Fibroblast of skin of scalp (primary cell): ENCODE measurements around the gene RCAN2.

Experiments
- DNase-seq: peaks from one replicate; pipeline ENCODE4 v3.0.0-alpha.2; 2013

The RCAN2 gene

DNA sequence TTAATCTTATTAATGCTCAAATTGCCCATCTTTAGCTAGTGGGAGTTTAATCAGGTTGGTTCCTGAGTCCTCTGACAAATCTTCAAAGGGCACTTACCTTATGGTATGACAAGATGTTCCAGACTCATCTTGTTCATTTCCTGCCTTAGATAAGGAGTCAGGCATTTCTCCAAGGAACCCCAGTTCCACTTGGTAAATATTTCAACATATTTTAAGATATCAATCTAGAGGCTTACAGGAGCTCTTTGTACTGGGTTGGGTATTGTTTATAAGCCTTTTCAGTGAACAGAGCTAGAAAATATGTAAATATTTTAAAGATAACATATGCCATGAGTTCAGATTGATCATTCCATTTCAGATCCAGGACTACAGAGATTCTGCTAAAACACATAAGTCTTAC lies 159.8 kb downstream of the RCAN2 start:
- DNase-seq, result no peak

DNA sequence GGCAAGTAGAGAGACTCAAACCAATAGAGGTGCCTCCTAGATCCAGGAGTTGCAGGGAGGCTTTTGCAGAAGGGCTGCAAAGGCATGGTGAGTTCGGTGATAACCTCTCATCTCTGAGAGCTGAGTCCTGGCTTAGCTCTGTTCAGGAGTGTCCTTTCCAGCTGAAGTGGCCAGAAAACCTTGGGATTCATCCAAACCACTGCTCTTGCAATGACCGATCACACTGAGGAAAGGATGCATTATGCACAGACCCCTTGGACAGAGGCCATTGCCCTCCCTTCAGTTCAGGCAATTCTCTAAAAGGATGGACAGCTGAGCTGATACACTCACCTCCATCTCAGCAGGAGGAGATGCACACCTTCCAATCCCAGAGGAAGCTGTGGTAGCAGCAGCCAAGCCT lies 161.7 kb downstream of the RCAN2 start:
- no peak for DNase-seq

DNA sequence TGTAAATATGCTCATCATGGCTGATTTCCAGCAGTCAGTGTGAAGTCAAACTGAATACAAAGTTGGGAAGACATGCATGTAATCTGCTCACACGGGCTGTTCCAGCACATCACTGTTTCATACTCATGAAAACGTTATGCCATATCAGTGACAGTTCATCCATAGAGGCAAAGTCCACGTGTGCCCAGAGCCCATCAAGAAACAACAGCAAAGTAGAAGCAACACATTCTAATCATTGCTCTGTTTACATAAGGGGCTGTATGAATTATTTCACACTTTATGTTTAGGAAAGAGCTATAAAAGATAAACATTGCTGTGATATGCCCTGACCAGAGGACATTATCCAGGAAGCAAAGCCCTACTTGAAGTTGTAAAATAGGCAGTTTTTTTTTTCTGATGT lies 163.5 kb downstream of the RCAN2 start:
- DNase-seq, result no peak

DNA sequence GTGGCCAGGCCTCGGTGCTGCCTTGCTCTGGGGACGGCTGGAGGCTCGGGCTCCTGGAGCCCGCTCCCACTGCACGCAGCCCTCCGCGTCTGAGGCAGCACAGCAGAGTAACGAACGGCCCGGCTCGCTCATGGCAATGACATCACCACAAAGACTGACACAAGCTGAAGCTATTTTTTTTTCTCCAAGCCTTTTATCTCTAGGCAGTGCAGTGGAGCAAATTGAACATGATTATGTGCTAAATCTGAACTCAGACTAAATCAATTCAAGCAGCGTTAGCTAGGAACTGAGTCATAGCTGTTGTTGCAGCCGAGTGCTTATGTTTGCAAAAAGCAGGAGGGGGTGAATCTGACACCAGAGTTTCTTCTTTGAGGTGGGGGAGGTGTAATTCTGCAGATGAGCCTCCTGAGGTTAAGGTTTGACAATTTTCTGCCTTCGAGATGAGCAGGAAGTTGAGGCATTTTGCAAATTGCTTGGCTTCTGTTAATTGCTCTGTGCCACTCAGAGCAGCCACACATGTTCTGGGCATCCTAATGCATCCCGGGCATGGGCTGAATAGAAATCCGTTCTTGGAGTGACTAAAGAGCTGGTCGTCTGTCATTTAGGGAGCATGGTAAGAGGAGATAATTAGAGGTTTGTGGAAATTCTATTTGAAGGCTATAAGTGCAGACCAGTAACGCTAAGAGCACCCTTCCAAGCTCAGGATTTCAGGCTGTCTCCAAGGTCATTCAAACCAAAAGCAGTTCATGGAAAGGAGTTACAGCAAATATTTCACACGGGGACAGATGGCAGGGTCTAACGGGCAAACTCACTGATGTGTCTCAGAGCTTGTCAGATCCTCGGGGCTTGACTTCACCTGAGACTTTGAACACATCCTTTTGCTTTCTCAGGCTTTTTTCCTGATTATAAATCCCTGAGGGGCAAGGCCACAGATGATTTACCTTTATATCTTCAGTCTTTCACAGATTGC lies 165.4 kb downstream of the RCAN2 start:
- DNase-seq, result peak; percentile 54

DNA sequence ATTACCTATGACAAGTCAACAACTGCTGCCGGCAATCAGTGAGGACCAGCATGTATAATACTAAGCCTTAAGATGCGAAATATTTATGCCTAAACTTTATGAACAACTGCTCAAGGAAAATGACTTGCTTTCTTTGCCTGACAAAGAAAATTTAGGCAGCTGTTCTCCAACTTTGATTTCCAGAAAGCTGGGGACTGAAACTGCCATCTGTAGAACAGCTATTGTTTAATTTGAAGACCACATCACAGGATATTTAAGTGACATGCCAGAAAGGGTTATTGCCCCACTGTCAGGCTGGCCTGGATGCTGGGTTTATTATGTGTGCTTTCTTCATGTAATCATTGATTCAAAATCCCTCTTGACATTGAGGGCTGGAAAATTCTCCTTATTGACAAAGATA lies 166.5 kb downstream of the RCAN2 start:
- no peak for DNase-seq

DNA sequence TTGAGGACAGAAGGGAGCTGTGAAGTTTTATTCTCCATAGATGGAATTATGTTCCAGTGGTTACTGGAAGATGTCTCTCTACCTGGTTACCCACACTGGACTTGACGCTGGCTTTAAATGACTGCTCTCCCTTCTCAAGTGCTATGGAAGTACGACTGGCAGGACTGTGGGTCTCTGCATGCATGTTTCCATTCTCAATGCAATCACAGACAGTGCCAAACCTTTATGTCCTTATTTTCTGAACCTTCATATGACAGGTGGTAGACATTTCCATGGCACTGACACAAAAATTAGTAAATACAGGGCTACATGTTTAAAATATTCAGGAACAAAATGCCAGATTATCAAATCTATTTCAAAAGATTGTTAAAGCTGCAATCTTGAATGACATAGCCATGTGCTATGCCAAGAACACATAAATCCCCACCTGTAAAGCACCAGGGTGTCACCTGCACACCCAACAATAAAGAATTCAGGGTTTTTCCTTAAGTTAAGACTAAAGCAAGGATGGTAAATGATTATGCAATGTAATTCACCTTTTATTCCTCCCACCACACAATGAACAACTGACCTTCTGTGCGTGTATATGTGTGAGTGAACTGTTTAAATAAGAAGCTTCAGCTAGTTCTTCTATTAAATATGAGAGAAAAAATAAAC lies 167.2 kb downstream of the RCAN2 start:
- DNase-seq, result no peak

DNA sequence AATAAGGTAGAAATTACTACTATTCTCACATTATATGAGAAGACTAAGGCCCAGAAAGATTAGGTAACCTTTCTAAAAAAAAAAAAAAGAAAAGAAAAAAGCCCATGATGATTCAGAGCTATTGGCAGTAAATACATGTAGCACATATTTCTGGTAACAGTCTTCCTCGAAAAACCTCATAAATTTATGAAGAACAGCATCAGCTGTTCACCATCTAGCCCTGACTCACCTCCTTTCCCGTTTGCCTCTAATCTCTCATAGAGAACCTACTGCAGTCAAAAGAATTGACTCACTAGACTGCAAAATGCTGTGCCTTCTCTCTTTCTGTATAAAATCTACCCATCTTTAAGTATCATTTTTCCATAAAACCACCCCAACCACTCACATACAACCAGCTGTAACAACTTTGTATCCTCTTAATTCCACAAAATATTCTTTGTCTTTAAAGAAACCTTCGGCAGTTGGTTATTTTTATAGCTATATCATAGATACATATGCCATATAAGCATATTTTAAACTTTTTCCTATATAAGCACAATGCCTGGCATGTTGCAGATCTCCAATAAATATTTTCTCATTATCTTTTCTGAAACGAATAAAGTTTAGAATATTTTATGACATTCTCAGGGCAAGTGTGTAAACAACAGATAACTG lies 167.8 kb downstream of the RCAN2 start:
- DNase-seq, result peak; percentile 81

DNA sequence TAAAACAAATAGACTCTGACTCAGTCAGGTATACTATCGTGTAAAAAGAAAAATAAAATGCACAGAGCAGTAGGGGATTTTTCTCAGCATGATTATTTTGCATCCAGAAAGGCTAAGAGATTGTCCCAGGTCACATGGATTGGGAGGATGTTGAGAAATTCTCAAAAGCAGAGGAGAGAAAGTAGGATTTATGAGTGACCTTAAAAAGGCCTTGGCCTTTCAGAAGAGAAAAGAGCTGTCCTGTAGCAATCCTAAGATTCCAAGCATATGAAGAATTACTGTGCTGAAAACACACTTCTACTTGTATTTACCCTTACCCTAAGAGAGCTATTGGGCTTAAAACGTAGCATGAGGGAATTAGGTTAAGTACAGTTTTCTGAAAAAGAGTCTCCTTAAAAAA lies 170.7 kb downstream of the RCAN2 start:
- DNase-seq, result no peak

DNA sequence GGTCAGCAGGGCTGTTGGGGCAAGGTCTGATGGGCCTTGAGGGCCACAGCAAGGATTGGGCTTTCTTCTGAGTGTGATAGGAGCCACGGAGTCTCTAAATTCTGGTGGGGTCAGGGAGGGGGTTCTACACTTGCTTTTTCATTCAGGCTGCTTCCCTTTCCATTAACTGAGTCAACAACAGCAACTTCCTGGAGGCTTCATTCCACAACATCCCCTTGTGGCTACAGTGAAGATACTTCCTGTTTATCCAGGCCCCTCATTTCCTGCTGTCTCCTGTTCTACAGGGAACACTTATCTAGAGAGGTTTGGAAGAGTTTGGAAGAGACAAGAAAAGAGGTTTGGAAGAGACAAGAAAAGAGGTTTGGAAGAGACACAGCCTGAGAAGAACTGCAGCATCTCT lies 175.7 kb downstream of the RCAN2 start:
- DNase-seq, result no peak

DNA sequence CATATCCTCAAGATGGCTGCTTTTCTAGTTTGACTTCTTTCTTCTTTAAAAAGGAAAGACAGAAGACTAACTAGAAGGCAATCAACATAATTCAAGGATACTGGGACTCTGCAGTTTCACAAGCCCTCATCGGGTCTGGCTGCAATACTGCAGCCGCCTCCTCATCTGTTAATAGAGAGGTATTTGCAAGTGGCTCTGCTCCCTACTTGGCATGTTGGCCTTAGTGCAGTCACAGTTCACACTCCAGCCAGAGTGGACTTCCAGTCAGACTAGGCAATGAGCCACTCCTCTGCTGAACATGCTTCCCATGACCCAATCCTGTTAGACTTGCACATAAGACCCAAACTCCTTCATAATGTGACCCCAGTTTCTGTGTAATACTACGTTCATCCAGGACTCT lies 178.6 kb downstream of the RCAN2 start:
- DNase-seq, result no peak

DNA sequence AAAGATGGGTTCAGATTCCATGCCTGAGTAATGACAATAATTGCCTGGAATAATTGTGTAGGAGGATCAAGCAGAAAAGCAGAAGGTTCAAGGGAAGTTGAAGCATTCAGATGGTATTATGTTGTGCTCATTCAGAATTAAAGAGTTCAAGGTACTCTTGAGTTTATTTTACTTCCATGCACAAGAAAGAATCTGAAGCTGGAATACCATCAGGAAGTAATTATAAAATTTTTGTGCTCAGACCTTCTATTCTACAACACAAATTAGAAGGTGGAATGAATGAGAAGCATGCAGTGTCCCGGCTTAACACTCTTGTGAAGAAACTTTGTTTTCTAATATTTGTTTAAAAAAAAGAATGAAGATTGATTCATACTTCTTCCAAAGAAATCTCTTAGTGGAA lies 181.1 kb downstream of the RCAN2 start:
- no peak for DNase-seq

DNA sequence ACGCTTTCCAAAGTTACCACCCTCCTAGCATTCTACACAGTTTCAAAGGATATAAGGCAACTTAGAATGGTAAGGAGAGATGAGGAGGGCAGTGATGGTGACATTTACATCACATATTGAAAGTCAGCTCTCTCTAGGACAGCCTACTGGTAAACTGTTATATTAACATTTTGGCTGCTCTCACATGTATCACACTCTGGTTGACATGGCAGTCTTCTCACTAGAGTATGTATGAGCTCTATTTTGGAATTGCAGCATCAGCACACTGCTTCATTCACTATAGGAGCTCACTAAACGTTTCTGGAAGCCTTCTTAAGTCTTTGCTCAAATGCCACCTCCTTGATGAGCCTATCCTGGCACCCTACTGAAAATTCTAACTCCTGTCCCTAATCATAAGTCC lies 184.8 kb downstream of the RCAN2 start:
- no peak for DNase-seq

DNA sequence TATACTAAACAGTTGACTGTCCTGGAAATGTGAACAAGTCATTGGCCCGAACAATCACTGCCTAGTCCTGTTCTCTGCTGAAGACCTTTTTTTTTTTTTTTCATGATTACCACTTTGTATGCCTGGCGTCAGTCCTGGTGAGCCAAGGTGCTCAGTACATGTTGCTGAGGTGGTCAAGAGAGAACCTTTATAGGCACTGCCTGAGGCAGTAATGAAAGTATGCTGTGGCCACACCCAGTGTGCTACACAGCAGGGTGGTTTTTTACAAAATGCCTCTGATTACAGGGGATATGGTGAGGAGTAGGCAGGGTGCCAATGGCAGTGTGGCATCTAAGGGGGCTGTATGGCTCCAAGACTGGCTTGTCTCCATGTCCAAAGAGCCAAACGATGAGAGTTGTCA lies 185.4 kb downstream of the RCAN2 start:
- no peak for DNase-seq

DNA sequence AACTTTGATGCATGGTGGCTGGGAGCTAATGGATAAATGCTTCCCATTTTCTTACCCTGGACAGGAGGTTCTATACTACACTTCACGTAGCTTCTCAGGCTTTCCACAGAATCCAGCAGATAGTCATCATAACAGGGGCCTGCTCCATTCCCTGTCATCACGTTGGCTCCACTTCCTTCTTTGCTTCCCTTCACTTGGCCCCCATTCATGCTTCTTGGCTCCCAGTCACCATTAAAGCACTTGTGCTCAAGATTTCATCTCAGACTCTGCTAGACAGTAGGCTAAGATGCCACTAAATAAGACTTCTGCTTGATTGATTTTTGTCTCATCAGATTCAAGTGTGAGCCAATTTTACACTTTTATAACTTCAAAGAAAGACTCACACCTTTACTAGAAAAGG lies 186.0 kb downstream of the RCAN2 start:
- DNase-seq, result no peak

DNA sequence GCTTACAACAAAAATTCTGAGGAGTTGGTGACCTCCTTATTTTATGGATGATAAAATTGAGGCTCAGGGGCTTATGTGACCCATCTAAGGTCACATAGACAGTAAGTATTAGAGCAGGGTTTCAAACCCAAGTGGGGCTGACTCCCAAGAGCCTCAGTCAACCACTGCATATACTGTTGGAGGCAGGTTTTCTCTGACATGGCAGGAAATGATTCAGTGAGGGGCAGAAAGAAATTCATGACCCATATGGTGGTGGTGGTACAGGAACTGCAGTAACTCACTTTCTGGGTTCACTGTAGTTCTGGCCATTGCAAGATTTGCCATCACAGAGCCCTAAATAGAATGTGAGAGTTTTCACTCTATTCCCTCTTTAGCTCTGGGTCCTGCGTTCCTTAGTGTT lies 188.4 kb downstream of the RCAN2 start:
- no peak for DNase-seq

DNA sequence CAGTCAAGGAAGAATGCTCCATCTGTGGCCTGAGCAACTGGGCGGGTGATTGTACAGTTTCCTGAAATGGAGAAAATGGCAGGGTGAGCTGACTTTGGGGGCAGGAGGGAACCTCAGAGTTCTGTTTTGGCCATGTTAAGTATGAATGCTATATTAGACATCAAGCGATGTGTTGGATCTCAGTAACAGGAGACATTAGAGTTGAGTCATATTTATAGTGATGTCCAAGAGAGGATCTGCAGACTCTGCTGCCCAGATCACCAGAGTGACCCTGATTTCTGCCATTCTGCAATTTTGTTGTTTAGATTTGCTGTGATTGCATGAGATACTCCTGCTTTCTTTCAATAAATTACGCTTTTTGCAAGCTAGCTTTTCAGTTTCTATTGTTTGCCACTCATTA lies 189.1 kb downstream of the RCAN2 start:
- no peak for DNase-seq

DNA sequence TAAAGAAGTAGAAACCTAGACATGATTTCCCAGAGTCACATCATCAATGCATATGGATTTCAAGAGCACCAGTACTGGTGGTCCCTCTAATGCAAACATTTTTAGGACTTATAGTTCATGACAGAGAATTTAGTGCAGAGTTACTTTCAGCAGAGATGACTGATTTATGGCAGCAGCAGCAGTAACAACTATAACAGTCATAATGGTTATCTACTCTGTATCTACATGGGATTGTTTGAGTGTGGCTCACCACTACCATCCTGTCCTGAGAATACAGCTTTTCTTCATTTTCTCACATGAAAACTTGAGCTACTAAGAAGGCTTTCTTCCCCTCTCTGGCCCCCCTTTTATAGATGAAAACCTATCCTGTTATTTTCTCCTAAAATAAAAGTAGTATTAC lies 192.0 kb downstream of the RCAN2 start:
- no peak for DNase-seq

DNA sequence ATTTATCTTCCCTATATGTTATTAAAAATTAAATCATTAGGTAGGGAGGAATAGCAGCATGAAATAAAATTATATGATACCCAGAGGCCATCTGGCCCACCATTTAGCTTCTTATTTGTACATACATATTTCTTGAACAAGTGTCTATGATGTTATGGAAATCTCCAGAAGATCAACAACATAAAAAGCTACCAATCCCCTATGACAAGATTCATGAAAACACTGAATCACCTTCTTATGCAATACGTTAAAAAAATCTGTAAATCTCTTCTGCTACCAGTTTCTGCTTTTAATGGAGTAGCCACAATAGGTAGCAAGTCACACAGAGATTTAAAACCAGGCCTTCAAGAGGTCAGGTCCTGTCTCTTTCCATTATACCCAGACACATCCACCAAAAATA lies 194.7 kb downstream of the RCAN2 start:
- DNase-seq, result no peak

DNA sequence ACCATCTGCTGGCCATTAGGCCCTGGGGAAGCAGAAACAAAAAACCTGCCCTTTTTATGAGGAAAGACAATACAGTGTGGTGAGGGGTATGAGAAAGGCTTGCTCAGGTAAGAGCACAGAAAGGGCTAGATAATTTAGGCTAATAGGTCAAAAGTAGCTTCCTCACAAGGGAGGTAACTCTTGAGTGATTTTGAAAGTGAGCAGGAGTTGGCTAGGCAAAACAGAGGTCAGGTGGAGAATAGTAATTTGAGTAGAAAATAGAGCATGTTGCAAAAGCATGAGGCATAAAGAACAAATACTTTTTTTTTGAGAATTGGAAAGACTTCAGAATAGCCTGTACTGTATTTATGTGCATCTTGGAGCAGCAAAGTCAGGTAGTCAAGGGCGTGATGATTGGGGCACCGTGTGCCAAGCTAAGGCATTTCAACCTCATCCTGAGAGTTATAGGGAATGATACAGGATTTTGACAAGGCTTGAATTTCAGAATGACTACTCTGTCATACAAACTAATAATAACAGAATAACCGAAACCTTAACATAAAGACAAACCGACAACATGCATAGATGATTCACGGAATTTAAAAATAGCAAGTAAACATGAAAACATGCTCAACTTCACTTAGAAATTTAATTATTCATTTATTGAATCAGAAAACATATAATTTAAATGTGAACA lies 197.5 kb downstream of the RCAN2 start:
- no peak for DNase-seq

DNA sequence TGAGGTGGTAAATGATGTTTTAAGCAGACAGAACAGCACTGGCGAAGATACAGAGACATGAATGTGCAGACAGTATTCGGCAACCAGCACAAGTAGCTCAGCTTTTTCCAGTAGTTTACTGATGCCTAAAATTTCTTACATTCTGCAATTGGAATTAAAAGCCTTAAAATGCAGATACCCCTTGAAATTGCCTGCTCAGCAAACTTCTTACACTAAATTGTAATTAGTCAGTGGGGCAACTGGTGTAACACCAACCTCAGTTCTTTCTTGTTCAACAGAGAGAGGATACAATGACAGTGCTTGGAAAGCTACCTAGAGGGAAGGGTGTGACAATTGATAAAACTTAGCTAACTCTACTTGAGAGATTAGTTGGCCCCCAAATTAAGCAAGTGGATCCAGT lies 199.4 kb downstream of the RCAN2 start:
- no peak for DNase-seq

DNA sequence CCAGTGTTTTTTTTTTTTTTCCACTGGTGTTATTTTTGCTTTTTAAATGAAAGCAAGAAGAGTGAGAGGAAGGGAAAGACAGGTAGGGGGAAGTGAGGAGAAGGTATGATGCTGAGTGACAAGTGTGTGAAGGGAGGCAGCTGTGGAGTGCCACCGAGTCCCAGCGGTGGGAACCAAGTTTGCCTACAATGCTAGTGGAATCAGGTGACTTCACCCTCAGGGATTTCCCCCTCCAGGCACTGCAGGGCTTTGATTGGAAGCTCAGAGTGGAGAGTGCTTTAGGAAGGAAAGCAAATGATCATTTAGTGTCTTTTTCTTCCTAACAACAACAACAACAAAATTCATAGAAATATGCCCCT lies 200.0 kb downstream of the RCAN2 start:
- DNase-seq, result no peak

DNA sequence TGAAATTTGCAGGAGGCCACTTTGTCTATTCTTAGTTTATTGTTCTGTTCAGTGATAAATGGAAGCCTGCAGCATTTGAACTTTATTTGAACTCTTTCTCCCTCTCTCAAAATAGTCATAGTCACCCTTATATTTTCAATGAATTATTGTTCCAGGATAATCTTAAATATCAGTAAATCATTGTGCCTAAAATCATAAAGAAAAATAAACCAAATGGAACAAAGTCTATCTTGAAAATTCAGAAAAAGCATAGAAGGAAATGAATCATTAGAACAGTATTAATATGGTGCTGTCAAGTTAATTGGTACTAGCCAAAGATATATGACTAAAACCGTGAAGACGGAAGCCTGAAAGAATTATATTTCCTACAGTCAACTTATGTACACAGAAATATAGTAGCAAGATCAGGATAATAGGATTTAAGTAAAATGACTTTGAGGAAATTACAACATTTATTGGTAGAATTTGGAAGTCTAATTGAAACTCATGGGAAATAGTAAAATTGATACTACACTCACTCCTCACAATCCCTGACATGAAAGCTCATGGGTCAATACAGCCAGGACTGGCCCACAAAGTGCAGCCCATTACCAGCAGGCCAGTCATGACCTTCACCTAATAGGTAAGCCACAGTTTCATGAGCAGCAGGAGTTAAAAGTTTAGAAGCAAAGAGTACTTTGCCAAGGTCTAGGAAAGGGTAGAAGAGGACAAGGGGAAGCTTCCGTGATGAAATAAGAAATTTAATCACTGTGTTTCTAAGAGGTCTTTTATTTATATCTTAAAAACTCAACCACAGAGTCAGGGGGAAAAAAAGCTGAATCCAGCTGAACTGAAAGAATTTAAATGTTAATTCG lies 200.6 kb downstream of the RCAN2 start:
- no peak for DNase-seq
